Effector CD8-positive, alpha-beta T cell (primary cell): ENCODE data around the gene NLGN1.

Source experiments
- DNase-seq: peaks from one replicate; lab custom pipeline; 2025; lab: John Stamatoyannopoulos, UW

The NLGN1 gene

GRCh38 chr3:174275336-174275735 lies 877.8 kb downstream of the NLGN1 start:
- no peak for DNase-seq

GRCh38 chr3:174276826-174277225 lies 879.3 kb downstream of the NLGN1 start:
- no peak for DNase-seq

GRCh38 chr3:174278094-174278493 lies 880.5 kb downstream of the NLGN1 start:
- no peak for DNase-seq

- DNase-seq = no peak
Measured at GRCh38 chr3:174280186-174280585, 882.6 kb downstream of the NLGN1 start.

GRCh38 chr3:174285242-174285864 lies 887.8 kb downstream of the NLGN1 start:
- DNase-seq = no peak

GRCh38 chr3:174287705-174288104 lies 890.2 kb downstream of the NLGN1 start:
- no peak for DNase-seq

GRCh38 chr3:174294616-174295015 lies 897.1 kb downstream of the NLGN1 start:
- no peak for DNase-seq

GRCh38 chr3:174295306-174296092 lies 898.0 kb downstream of the NLGN1 start:
- no peak for DNase-seq

GRCh38 chr3:174302746-174303315 lies 905.3 kb downstream of the NLGN1 start:
- no peak for DNase-seq

- no peak for DNase-seq
Measured at GRCh38 chr3:174303907-174304560, 906.5 kb downstream of the NLGN1 start.

GRCh38 chr3:174308736-174309135 lies 911.2 kb downstream of the NLGN1 start:
- no peak for DNase-seq

- DNase-seq = no peak
Measured at GRCh38 chr3:174310475-174310983, 913.0 kb downstream of the NLGN1 start.

GRCh38 chr3:174315225-174315624 lies 917.7 kb downstream of the NLGN1 start:
- no peak for DNase-seq

- DNase-seq = no peak
Measured at GRCh38 chr3:174317005-174317404, 919.5 kb downstream of the NLGN1 start.

- no peak for DNase-seq
Measured at GRCh38 chr3:174318181-174318580, 920.6 kb downstream of the NLGN1 start.

GRCh38 chr3:174321548-174321947 lies 924.0 kb downstream of the NLGN1 start:
- no peak for DNase-seq

GRCh38 chr3:174322789-174323188 lies 925.2 kb downstream of the NLGN1 start:
- no peak for DNase-seq

GRCh38 chr3:174325171-174325570 lies 927.6 kb downstream of the NLGN1 start:
- no peak for DNase-seq

GRCh38 chr3:174325834-174326700 lies 928.5 kb downstream of the NLGN1 start:
- no peak for DNase-seq

- DNase-seq = no peak
Measured at GRCh38 chr3:174329321-174329720, 931.8 kb downstream of the NLGN1 start.

GRCh38 chr3:174330303-174330702 lies 932.8 kb downstream of the NLGN1 start:
- no peak for DNase-seq
